HCEC 1CT (cell line): ENCODE measurements around the gene SDCBP2.

Experiments used
- DNase-seq: peaks from one replicate; pipeline ENCODE4 v3.0.0-alpha.2; 2017

Gene SDCBP2

DNA sequence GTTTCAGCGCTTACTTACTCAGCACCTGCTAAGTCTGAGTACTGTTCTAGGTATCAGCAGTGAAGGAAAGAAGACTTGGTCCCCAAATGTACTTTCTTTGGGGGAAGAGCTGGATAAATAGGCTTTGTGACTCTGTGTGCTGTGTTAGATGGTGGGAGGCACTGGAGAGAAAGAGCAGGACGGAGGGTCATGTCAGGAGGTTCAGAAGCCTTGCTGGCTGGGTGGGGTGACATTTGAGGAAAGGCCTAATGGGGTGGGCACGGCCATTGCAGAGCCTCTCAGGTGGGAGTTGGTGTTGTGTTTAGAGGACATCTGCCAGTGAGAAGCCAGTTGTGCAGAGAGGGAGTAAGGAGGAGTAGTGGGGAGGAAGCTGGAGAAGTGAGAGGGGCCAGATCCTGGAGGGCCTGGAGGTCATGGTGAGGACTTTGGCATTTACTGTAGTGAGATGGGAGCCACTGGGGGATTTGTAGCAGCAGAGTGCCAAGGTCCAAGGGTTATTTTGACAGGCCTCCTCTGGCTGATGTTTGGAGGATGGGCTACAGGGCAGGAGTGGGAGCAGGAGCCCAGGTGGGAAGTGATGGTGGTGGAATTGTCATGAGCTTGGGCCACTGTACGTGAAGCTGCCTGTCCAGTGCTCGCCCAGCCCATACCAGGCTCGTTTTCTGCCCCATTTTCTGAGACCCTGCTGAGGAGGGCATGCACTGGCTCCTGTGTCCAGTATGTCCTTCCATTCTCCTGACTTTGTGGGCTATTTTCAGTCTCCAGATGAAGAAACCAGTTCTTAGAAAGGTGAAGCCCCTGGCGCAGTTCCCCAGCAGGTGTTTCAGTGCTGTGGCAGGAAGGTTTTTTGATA, 886 bp downstream of the SDCBP2 start:
- no peak for DNase-seq

DNA sequence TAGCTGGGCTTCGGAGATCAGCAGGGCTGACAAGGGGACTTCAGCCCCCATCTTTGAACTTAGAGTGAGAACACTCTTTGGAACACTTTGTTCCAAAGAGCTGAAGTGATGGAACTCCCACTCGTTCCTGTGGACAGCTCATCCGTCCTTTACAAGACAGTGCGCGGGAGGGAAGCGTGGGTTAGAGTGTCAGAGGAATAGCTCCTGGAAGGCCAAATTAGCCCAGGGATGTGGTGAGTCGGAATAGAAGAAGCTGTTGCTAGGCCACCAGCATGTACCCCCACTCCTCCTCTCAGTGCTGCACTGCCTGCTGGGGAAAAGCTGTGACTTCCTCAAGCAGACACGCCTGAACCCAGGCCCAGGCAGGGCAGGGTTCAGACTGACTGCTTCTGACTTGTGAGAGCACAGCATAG, 1.7 kb downstream of the SDCBP2 start:
- peak; percentile 50 for DNase-seq

- peak; percentile 42 for DNase-seq
Measured at GRCh38 chr20:1326031-1326930, 2.7 kb downstream of the SDCBP2 start.

DNA sequence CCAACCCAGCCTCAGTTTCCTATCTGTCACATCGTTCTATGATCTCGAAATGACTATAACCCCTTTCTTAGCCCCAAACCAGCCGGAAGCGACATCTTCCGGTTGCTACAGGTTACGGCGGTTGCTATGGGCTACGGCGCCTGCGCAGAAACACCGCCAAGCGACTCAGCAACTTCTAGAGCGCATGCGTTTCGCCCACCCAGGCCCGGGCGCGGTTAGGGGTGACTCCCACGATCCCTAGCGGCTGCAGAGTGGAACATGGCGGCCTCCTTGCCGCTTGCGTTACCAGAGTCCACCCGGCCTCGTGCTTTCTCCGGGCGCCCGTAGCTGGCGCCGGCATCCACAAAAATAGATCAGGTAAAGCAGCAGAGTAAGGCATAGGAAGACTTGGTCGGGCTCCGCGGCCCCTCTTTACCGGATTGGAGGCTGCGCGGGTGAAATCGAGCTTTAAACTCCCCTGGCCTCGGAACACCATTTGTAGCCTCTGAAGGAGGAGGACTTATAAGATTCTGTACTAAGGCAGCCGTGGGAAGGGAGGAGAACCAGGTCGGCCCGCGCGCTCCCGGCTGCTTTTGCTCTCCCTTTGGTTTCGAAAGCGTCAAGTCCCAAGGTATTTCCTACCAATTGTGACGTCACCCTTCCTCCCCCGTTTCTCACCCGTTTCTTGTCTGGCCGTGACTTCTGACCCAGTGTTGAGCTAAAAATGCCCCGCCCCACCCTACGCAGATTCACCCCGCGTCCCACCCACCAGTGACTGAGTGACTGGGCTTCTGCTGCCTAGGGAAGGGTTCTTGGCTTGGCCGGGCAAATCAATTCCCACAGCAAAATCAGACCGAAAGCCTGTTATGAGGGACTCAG, 3.5 kb downstream of the SDCBP2 start:
- peak; percentile 96 for DNase-seq

DNA sequence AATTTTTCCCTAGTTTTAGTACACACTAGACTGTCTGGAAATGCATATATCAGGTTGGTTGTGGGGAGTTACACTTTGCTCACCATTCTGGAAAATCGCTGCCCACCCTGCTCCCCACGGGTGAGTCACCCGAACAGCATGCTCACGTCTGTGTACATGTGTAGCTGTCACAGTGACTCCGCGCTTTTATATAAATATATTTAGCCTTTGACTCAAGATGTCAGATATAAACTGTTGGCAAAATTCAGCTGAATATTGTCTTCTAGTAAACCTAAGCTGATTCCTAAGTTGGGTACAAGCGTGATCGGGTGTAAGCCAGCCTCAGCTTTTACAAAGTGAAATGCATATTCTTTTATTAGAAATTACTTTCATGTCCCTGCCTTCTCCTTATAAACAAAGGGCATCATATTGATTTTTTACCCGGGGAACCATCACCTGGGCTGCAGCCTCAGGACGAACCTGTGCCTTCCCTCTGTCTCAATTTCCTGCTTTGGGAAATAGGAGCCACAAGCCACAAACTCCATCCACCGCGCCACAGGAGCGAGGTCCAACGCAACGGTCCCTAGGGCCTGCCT, 4.3 kb downstream of the SDCBP2 start:
- DNase-seq = peak; percentile 67

- no peak for DNase-seq
Measured at GRCh38 chr20:1323830-1324597, 4.9 kb downstream of the SDCBP2 start.

- peak; percentile 18 for DNase-seq
Measured at GRCh38 chr20:1323256-1323655, 5.7 kb downstream of the SDCBP2 start.

GRCh38 chr20:1322511-1323245, 6.3 kb downstream of the SDCBP2 start:
- peak; percentile 99 for DNase-seq

DNA sequence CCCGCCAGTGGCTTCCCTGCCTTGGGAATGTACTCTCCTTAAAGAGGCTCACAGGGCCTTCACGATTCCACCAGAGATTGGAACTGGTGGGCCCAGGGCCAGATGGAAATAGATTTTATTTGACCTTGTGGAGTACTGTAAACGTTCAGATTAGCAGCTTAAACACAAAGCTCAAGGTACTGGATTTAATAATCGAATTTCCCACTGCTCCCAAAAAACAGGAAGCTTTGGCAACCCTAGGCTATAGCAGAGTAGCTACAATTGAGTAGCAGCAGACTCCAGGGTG, 7.3 kb downstream of the SDCBP2 start:
- no peak for DNase-seq

- no peak for DNase-seq
Measured at GRCh38 chr20:1320902-1321653, 7.9 kb downstream of the SDCBP2 start.

DNA sequence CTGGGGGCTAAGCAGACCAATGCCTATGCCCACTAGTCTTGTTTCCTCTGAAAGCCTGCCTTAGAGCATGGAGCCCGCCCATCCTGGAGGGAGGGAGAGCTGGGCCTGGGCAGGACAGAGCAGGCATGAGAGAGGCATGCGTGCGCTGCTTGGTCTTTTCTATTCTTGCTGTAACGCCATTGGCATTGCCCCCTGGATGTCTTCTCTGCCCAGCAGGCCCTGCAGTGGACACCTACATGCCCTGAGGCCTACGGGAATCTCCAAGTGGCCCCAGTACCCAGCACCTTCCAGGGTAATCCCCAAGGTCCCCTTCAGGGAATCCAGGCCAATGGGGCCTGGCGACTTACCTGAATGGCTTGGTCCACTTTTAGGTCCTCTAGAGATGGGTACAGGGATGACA, 8.9 kb downstream of the SDCBP2 start:
- no peak for DNase-seq

GRCh38 chr20:1319462-1319861, 9.5 kb downstream of the SDCBP2 start:
- DNase-seq = no peak

DNA sequence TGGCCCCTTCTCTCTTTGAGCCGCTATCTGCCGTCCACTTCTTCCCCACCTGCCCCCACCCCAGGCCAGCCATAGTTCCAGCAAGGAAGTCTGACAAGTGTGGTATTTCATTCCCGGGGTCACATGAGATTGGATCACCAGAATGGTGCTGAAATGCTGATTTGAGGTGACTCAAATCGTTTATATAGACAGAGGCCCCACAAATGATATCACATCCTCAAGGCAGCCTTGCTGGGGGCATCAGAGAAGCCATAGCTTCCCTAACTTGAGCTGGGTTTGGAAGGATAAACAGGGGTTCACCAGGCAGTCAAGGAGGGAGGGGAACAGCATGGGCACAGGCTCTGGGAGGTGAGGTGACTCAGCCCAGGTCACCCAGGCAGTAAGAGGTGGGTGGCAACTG, 9.9 kb downstream of the SDCBP2 start:
- peak; percentile 35 for DNase-seq

GRCh38 chr20:1317545-1318255, 11.2 kb downstream of the SDCBP2 start:
- DNase-seq = no peak

DNA sequence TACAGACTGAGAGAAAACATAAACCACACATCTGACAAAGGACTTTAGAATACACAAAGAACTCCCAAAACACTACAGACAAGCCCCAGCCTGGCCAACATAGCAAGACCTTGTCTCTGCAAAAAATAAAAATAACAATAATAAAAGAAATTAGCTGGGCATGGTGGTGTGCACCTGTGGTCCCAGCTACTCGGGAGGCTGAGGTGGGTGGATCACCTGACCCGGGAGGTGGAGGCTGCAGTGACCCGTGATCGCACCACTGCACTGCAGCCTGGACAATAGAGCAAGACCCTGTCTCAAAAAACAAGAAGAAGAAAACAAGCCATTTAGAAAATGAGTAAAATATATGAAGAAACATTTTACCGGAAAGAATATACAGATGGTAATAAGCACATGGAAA, 13.1 kb downstream of the SDCBP2 start:
- no peak for DNase-seq

- peak; percentile 69 for DNase-seq
Measured at GRCh38 chr20:1313236-1313964, 15.5 kb downstream of the SDCBP2 start.

GRCh38 chr20:1312904-1313235, 16.1 kb downstream of the SDCBP2 start:
- no peak for DNase-seq

DNA sequence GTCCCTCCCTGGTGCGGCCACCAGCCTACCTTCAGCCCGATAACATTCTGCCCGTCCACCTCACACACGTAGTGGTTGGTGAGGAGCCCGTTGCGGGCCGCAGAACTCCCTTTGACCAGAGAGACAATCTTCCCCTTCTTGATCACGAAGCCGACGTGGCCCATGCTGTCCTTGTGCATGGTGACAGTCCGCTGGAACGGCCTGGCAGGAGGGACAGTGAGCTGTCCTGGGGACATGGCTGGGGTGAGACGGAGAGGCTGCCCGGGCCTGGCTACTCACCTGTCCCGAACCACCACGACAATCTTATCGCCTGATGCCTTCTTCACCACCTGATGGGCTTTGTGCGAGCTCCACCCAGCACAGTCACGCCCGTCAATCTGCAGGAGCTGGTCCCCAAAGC, 16.6 kb downstream of the SDCBP2 start:
- DNase-seq = no peak

GRCh38 chr20:1310506-1311190, 18.3 kb downstream of the SDCBP2 start:
- DNase-seq = no peak
